GM12878 (cell line): Measurements from ENCODE around the gene RALGAPA2.

Experiments used
- ATF7 ChIP-seq: fragments of 450-650 bp; IDR thresholded peaks from 2 replicates; pipeline ENCODE4 v1.6.1; 2016; ENCODE audit warnings: low read depth, mild to moderate bottlenecking
- CTCF ChIP-seq, 3 experiments: IDR thresholded peaks in 2 of 3; conservative IDR thresholded peaks in 1 of 3; 2 replicates each; pipeline ENCODE4 v1.5.1; 2011; ENCODE audit warnings: low read depth in 3 of 3, low read length in 3 of 3, mild to moderate bottlenecking in 3 of 3, control low read depth in 2 of 3, moderate library complexity in 2 of 3, inconsistent platforms in 1 of 3, mixed read lengths in 1 of 3; ENCODE audit not compliant: control insufficient read depth in 2 of 3, insufficient read depth in 1 of 3; ENCODE audit errors: extremely low read depth in 1 of 3
- RCOR1 ChIP-seq: conservative IDR thresholded peaks from 2 replicates; pipeline ENCODE4 v1.6.1; 2012; ENCODE audit warnings: low read depth, low read length, improper control_type of control experiment

- TF ChIP-seq RCOR1: no peak
- TF ChIP-seq CTCF (IDR thresholded peaks at IDR 0.05 in 2 of 3, conservative IDR thresholded peaks at IDR 0.05 in 1 of 3; ENCODE audit: control insufficient read depth in 2 of 3, extremely low read depth in 1 of 3, insufficient read depth in 1 of 3, low read depth in 3 of 3, low read length in 3 of 3): no peak
- no peak for TF ChIP-seq ATF7
Observed at GRCh38 chr20:20741087-20742045, 28.9 kb upstream of the RALGAPA2 start.
